IMR-90 (cell line): ENCODE results near the gene APH1A. TPM values are rescaled to one million over a fixed set of nuclear protein-coding genes. Genes with fewer than 3 reads are reported as not detected.

Source experiments
- ATAC-seq: fragments of 200-7000 bp; cut with Tn5 transposase; 2 replicates; pipeline ENCODE4 v1.9.1; 2020; ENCODE audit warnings: low read depth, mild to moderate bottlenecking, moderate library complexity
- BruUV-seq: library from RNA; stranded (reverse); fragments of 400-500 nt; replicated peaks from 2 replicates; lab custom pipeline; 2021; lab: Mats Ljungman, UMichigan
- CTCF ChIA-PET: fragments of 300-600 bp; formaldehyde crosslinking; extraction: SDS; loops from one replicate; lab custom pipeline; 2021; ENCODE audit warnings: antibody characterized with exemption; lab: Yijun Ruan, JAX
- POLR2A ChIA-PET: fragments of 300-600 bp; sonication (Branson Sonifier 250); formaldehyde crosslinking; loops from one replicate; lab custom pipeline; 2022; ENCODE audit warnings: antibody characterized with exemption; ENCODE audit not compliant: unreplicated experiment; lab: Charles Lee
- DNase-seq: peaks from one replicate; pipeline ENCODE4 v3.0.0; 2013
- H2AFZ ChIP-seq: replicated peaks from 2 replicates; pipeline ENCODE3; 2013; ENCODE audit warnings: low read length, mild to moderate bottlenecking; ENCODE audit not compliant: poor library complexity
- H2AK5ac ChIP-seq: 2 replicates; pipeline ENCODE4 v1.6.1; 2013; ENCODE audit warnings: low read depth, low read length, inconsistent platforms
- H2AK9ac ChIP-seq: replicated peaks from 2 replicates; pipeline ENCODE3; 2013; ENCODE audit warnings: mild to moderate bottlenecking, low read depth, low read length, moderate library complexity; ENCODE audit not compliant: poor library complexity
- H2BK120ac ChIP-seq: 2 replicates; pipeline ENCODE4 v1.6.1; 2013; ENCODE audit warnings: low read depth, low read length, inconsistent platforms
- H2BK15ac ChIP-seq: 3 replicates; pipeline ENCODE4 v1.6.1; 2013; ENCODE audit warnings: low read depth, low read length, inconsistent platforms
- H2BK20ac ChIP-seq: 2 replicates; pipeline ENCODE4 v1.6.1; 2013; ENCODE audit warnings: low read depth, mild to moderate bottlenecking, inconsistent platforms, low read length, moderate library complexity
- H2BK5ac ChIP-seq: 2 replicates; pipeline ENCODE4 v1.6.1; 2013; ENCODE audit warnings: mild to moderate bottlenecking, low read depth, low read length, inconsistent platforms; ENCODE audit not compliant: poor library complexity, severe bottlenecking
- H3K14ac ChIP-seq: replicated peaks from 2 replicates; pipeline ENCODE4 v1.6.1; 2013; ENCODE audit warnings: low read depth, low read length, inconsistent platforms
- H3K18ac ChIP-seq: 2 replicates; pipeline ENCODE4 v1.6.1; 2013; ENCODE audit warnings: low read depth, low read length, control low read depth
- H3K23ac ChIP-seq: 2 replicates; pipeline ENCODE4 v1.6.1; 2013; ENCODE audit warnings: low read depth, low read length, inconsistent platforms
- H3K27ac ChIP-seq: 2 replicates; pipeline ENCODE4 v1.5.1; 2013; ENCODE audit warnings: mild to moderate bottlenecking, control low read depth, low read length; ENCODE audit not compliant: insufficient read depth
- H3K27me3 ChIP-seq: 2 replicates; pipeline ENCODE4 v1.6.1; 2013; ENCODE audit warnings: low read length; ENCODE audit not compliant: control insufficient read depth, insufficient read depth
- H3K36me3 ChIP-seq: 2 replicates; pipeline ENCODE4 v1.6.1; 2013; ENCODE audit warnings: low read length, mixed read lengths; ENCODE audit not compliant: control insufficient read depth, insufficient read depth
- H3K4ac ChIP-seq: 2 replicates; pipeline ENCODE4 v1.6.1; 2013; ENCODE audit warnings: low read depth, low read length, inconsistent platforms
- H3K4me1 ChIP-seq: 2 replicates; pipeline ENCODE4 v1.6.1; 2013; ENCODE audit warnings: low read length, mixed read lengths; ENCODE audit not compliant: control insufficient read depth, insufficient read depth
- H3K4me2 ChIP-seq: 2 replicates; pipeline ENCODE4 v1.6.1; 2013; ENCODE audit warnings: low read depth, mild to moderate bottlenecking, control low read depth, low read length, moderate library complexity
- H3K4me3 ChIP-seq: 2 replicates; pipeline ENCODE4 v1.5.1; 2013; ENCODE audit warnings: low read depth, mild to moderate bottlenecking, control low read depth, low read length, moderate library complexity; ENCODE audit not compliant: insufficient read depth
- H3K56ac ChIP-seq: 2 replicates; pipeline ENCODE4 v1.6.1; 2013; ENCODE audit warnings: low read length, inconsistent platforms; ENCODE audit not compliant: insufficient read depth; ENCODE audit errors: extremely low read depth
- H3K79me1 ChIP-seq, 2 experiments: 2 replicates each; pipeline ENCODE4 v1.6.1; 2013; ENCODE audit warnings: low read length in 2 of 2, inconsistent platforms in 1 of 2, low read depth in 1 of 2
- H3K9ac ChIP-seq: 2 replicates; pipeline ENCODE4 v1.6.1; 2013; ENCODE audit warnings: low read depth, low read length, control low read depth
- H3K9me1 ChIP-seq: 2 replicates; pipeline ENCODE4 v1.6.1; 2013; ENCODE audit warnings: low read length, inconsistent platforms; ENCODE audit not compliant: insufficient read depth
- H3K9me3 ChIP-seq: 2 replicates; pipeline ENCODE4 v1.6.1; 2013; ENCODE audit warnings: low read length; ENCODE audit not compliant: control insufficient read depth, insufficient read depth
- H4K20me1 ChIP-seq: 2 replicates; pipeline ENCODE4 v1.6.1; 2013; ENCODE audit warnings: low read length, inconsistent platforms; ENCODE audit not compliant: insufficient read depth
- H4K5ac ChIP-seq: 2 replicates; pipeline ENCODE4 v1.6.1; 2013; ENCODE audit warnings: mild to moderate bottlenecking, low read depth, low read length, control low read depth
- H4K8ac ChIP-seq, 2 experiments: 2 replicates each; pipeline ENCODE4 v1.6.1; 2013; ENCODE audit warnings: low read depth in 2 of 2, low read length in 2 of 2, control low read depth in 1 of 2, inconsistent platforms in 1 of 2
- H4K91ac ChIP-seq: 2 replicates; pipeline ENCODE4 v1.6.1; 2013; ENCODE audit warnings: low read depth, low read length, inconsistent platforms; ENCODE audit not compliant: insufficient read depth
- BHLHE40 ChIP-seq: fragments of 150-350 bp; IDR thresholded peaks from 2 replicates; pipeline ENCODE4 v1.6.1; 2016; ENCODE audit warnings: mild to moderate bottlenecking, low read depth, low read length
- MAFK ChIP-seq: IDR thresholded peaks from 2 replicates; pipeline ENCODE4 v1.6.1; 2012; ENCODE audit warnings: low read depth, low read length, improper control_type of control experiment
- WGBS, 2 experiments: methylation state at CpG; one replicate each; pipeline versions ENCODE4 v1.1.5 to v1.1.7; 2013; ENCODE audit warnings: missing lambda C conversion rate in 2 of 2; ENCODE audit not compliant: insufficient read length in 1 of 2; ENCODE audit errors: extremely low coverage in 2 of 2; 5-methylcytosine and 5-hydroxymethylcytosine counted together
- dilution Hi-C: fragments of 300-500 bp; cut with HindIII; formaldehyde crosslinking; loops from one replicate; pipeline ENCODE4 v1.14.3; 2018; ENCODE audit warnings: low sequenced_read_pairs; ENCODE audit not compliant: unreplicated experiment
- in situ Hi-C: fragments of 300-500 bp; cut with MboI; formaldehyde crosslinking; loops from 3 replicates; pipeline ENCODE4 v1.14.3; 2019; ENCODE audit warnings: low sequenced_read_pairs, inconsistent platforms, mixed read lengths
- intact Hi-C: fragments of 100-400 bp; cut with micrococcal nuclease; formaldehyde crosslinking; loops from 2 replicates; pipeline ENCODE4 v1.10.0; 2022
- polyA plus RNA-seq, 3 experiments: library from polyadenylated mRNA; depleted of rRNA; stranded (reverse); fragments of >200 nt; gene quantifications; 2 replicates each; pipeline ENCODE4 v1.2.3, GENCODE V29; 2012; ENCODE audit warnings: low replicate concordance in 1 of 3
- total RNA-seq: library from RNA; depleted of rRNA; stranded (reverse); fragments of >200 nt; gene quantifications from 2 replicates; pipeline ENCODE4 v1.2.3, GENCODE V29; 2012

APH1A gene
- total and polyA plus RNA-seq, 2 of the 4 experiments (the other 2 are of a cell fraction), result 62.0 to 94.2 TPM

GRCh38 chr1:150268340-150268704 is 494 bp downstream of the APH1A start:
- 0% methylated on average over 3 of the region's 21 CpGs; no CpG with 5 or more reads in 1 of the 2 experiments for WGBS, 2 experiments
- in situ Hi-C loops, result loop anchor here (10.0 kb wide), 1 partner anchor 286 kb away; no protein-coding TSS in a partner anchor
- H3K79me1 ChIP-seq, result peaks cover 16 to 44% of the 10 kb centered on the region in 2 experiments

More at GRCh38 chr1:150268340-150268704, 494 bp downstream of the APH1A start:
- Histone ChIP-seq H2AK5ac (peak overlapping the region; percentile 86), H3K9me3 (no peaks in the 10 kb centered on the region), H3K18ac (peak overlapping the region; percentile 5; the same call in 1 of the 2 replicates), H3K27ac (peak overlapping the region; percentile 87), H4K8ac (peak overlapping the region; percentile 69 to 90; a peak in 3 of 4 replicates), H4K91ac (peak overlapping the region; percentile 28), H3K27me3 (no peaks in the 10 kb centered on the region), H3K4me2 (peak overlapping the region; percentile 99), H2BK120ac (no peak overlapping the region), H3K9ac (peak overlapping the region; percentile 96), H2BK15ac (no peak overlapping the region), H3K4me1 (peaks cover 6% of the 10 kb centered on the region), H3K4ac (peak overlapping the region; percentile 80), H3K36me3 (peaks cover 22% of the 10 kb centered on the region), H4K20me1 (no peaks in the 10 kb centered on the region), H3K9me1 (peaks cover 8% of the 10 kb centered on the region), H4K5ac (peak overlapping the region; percentile 83), H3K14ac (peak overlapping the region; percentile 67), H2AK9ac (peak overlapping the region; percentile 86), H3K56ac (peak overlapping the region; percentile 70), H3K23ac (peak overlapping the region; percentile 35), H2AFZ (peak overlapping the region; percentile 89), H2BK5ac (peak overlapping the region; percentile 76), H3K4me3 (peak overlapping the region; percentile 93), H2BK20ac (no peak overlapping the region)
- ChIA-PET CTCF (no interaction called here), POLR2A (no interaction called here)
- ATAC-seq (peak; percentile 4; the same call in 1 of the 2 replicates), DNase-seq (no peak)
- TF ChIP-seq BHLHE40 (no peak), MAFK (no peak)
- BruUV-seq, result no TSS peak
- dilution Hi-C loops, result no loop called here
- intact Hi-C loops, result no loop called here
